BLaER1 treated with 17β-estradiol and CSF1 and Interleukin-3, amounts not matched to agents 10 nM and 100 nM (cell line): ENCODE data around the gene GAPDHS.

ENCODE experiments used
- H3K27ac ChIP-seq, 11 experiments: shearing (Covaris generic); formaldehyde crosslinking; 2 replicates each; pipeline ENCODE4 v1.8.1; 2022
- H3K27me3 ChIP-seq, 11 experiments: shearing (Covaris generic); formaldehyde crosslinking; 2 replicates each; pipeline ENCODE4 v1.8.1; 2022
- H3K36me3 ChIP-seq, 11 experiments: shearing (Covaris generic); formaldehyde crosslinking; 2 replicates each; pipeline ENCODE4 v1.8.1; 2022
- H3K4me1 ChIP-seq, 10 experiments: shearing (Covaris generic); formaldehyde crosslinking; 2 replicates each; pipeline ENCODE4 v1.8.1; 2022
- H3K4me2 ChIP-seq, 11 experiments: shearing (Covaris generic); formaldehyde crosslinking; 2 replicates each; pipeline ENCODE4 v1.8.1; 2022
- H3K4me3 ChIP-seq, 10 experiments: shearing (Covaris generic); formaldehyde crosslinking; 2 replicates each; pipeline ENCODE4 v1.8.1; 2022
- H3K9ac ChIP-seq, 11 experiments: shearing (Covaris generic); formaldehyde crosslinking; 2 replicates each; pipeline ENCODE4 v1.8.1; 2022
- H3K9me3 ChIP-seq, 11 experiments: shearing (Covaris generic); formaldehyde crosslinking; replicated peaks in 1 of 11; 2 replicates each; pipeline ENCODE4 v1.8.1; 2022
- H4K20me1 ChIP-seq, 11 experiments: shearing (Covaris generic); formaldehyde crosslinking; 2 replicates each; pipeline ENCODE4 v1.8.1; 2022
- Cebpa-rat ChIP-seq, 11 experiments: shearing (Covaris generic); IDR thresholded peaks; 2 replicates each; pipeline ENCODE4 v1.8.1; 2022

The GAPDHS gene

GRCh38 chr19:35508129-35508528, 25.1 kb upstream of the GAPDHS start:
- H3K4me3 ChIP-seq = no peak overlapping the region
- no peak overlapping the region for H3K4me2 ChIP-seq
- no peak for TF ChIP-seq Cebpa-rat (IDR thresholded peaks at IDR 0.05)

GRCh38 chr19:35509018-35509652, 24.1 kb upstream of the GAPDHS start:
- Histone ChIP-seq H3K4me3 (no peak overlapping the region), H3K9me3 (no peaks in the 10 kb centered on the region), H3K27ac (no peak overlapping the region), H3K4me2 (peak overlapping the region in 1 of 11 experiments; percentile 40; a peak in 1 of 22 replicates), H3K9ac (no peak overlapping the region), H4K20me1 (no peaks in the 10 kb centered on the region; a peak in 2 of 22 replicates), H3K36me3 (no peaks in the 10 kb centered on the region), H3K27me3 (peaks cover 43 to 76% (median 65%) of the 10 kb centered on the region in 11 experiments), H3K4me1 (peaks cover 6 to 15% (median 12%) of the 10 kb centered on the region in 10 experiments; a peak in 17 of 20 replicates)
- no peak for TF ChIP-seq Cebpa-rat (IDR thresholded peaks at IDR 0.05)

More at GRCh38 chr19:35508129-35508528, 25.1 kb upstream of the GAPDHS start:
- no peaks in the 10 kb centered on the region for H3K36me3 ChIP-seq
- no peaks in the 10 kb centered on the region; a peak in 2 of 22 replicates for H4K20me1 ChIP-seq
- no peak overlapping the region for H3K9ac ChIP-seq
- H3K27me3 ChIP-seq = peaks cover 43 to 76% (median 65%) of the 10 kb centered on the region in 11 experiments
- no peaks in the 10 kb centered on the region for H3K9me3 ChIP-seq
- H3K4me1 ChIP-seq = peaks cover 6 to 13% (median 11%) of the 10 kb centered on the region in 10 experiments; a peak in 17 of 20 replicates
- H3K27ac ChIP-seq = no peak overlapping the region

- Histone ChIP-seq H3K27me3 (peaks cover 43 to 78% (median 63%) of the 10 kb centered on the region in 11 experiments), H3K4me1 (peaks cover 6 to 20% (median 15%) of the 10 kb centered on the region in 10 experiments; a peak in 17 of 20 replicates), H3K27ac (no peak overlapping the region), H3K4me2 (peak overlapping the region; percentile 33 to 68 (median 54); a peak in 21 of 22 replicates), H4K20me1 (no peaks in the 10 kb centered on the region; a peak in 2 of 22 replicates), H3K9me3 (no peaks in the 10 kb centered on the region), H3K4me3 (peak overlapping the region in 4 of 10 experiments; percentile 4 to 23 (median 16); a peak in 3 of 20 replicates), H3K9ac (peak overlapping the region in 2 of 11 experiments; percentile 22; a peak in 1 of 22 replicates), H3K36me3 (no peaks in the 10 kb centered on the region)
- no peak for TF ChIP-seq Cebpa-rat (IDR thresholded peaks at IDR 0.05)
These were observed 23.2 kb upstream of the GAPDHS start for GRCh38 chr19:35509861-35510625.

GRCh38 chr19:35510626-35510964, 22.7 kb upstream of the GAPDHS start:
- TF ChIP-seq Cebpa-rat (IDR thresholded peaks at IDR 0.05) = no peak

GRCh38 chr19:35511337-35511736, 21.9 kb upstream of the GAPDHS start:
- peaks cover 6 to 20% (median 15%) of the 10 kb centered on the region in 10 experiments; a peak in 17 of 20 replicates for H3K4me1 ChIP-seq
- H4K20me1 ChIP-seq = no peaks in the 10 kb centered on the region; a peak in 2 of 22 replicates
- no peak for TF ChIP-seq Cebpa-rat (IDR thresholded peaks at IDR 0.05)
- no peaks in the 10 kb centered on the region for H3K9me3 ChIP-seq
- no peaks in the 10 kb centered on the region for H3K36me3 ChIP-seq
- H3K9ac ChIP-seq = no peak overlapping the region
- H3K27ac ChIP-seq = no peak overlapping the region
- H3K27me3 ChIP-seq = peaks cover 43 to 65% (median 54%) of the 10 kb centered on the region in 11 experiments
- H3K4me2 ChIP-seq = no peak overlapping the region
- H3K4me3 ChIP-seq = no peak overlapping the region

More at GRCh38 chr19:35510626-35510964, 22.7 kb upstream of the GAPDHS start:
- Histone ChIP-seq H3K27me3 (peaks cover 43 to 72% (median 59%) of the 10 kb centered on the region in 11 experiments), H3K4me3 (no peak overlapping the region), H3K4me2 (peak overlapping the region; percentile 33 to 68 (median 54); a peak in 18 of 22 replicates), H4K20me1 (no peaks in the 10 kb centered on the region; a peak in 2 of 22 replicates), H3K9me3 (no peaks in the 10 kb centered on the region), H3K27ac (no peak overlapping the region), H3K36me3 (no peaks in the 10 kb centered on the region), H3K4me1 (peaks cover 6 to 20% (median 15%) of the 10 kb centered on the region in 10 experiments; a peak in 17 of 20 replicates), H3K9ac (no peak overlapping the region)

GRCh38 chr19:35512831-35513627, 20.2 kb upstream of the GAPDHS start:
- peaks cover 30 to 48% (median 38%) of the 10 kb centered on the region in 11 experiments for H3K27me3 ChIP-seq
- H3K4me2 ChIP-seq = no peak overlapping the region
- H3K9ac ChIP-seq = no peak overlapping the region
- TF ChIP-seq Cebpa-rat (IDR thresholded peaks at IDR 0.05) = no peak
- no peaks in the 10 kb centered on the region; a peak in 2 of 22 replicates for H4K20me1 ChIP-seq
- no peak overlapping the region for H3K27ac ChIP-seq
- no peak overlapping the region for H3K4me3 ChIP-seq
- H3K36me3 ChIP-seq = no peaks in the 10 kb centered on the region
- H3K4me1 ChIP-seq = peaks cover 8 to 28% (median 17%) of the 10 kb centered on the region in 10 experiments; a peak in 18 of 20 replicates
- H3K9me3 ChIP-seq = no peaks in the 10 kb centered on the region

GRCh38 chr19:35513628-35514281, 19.5 kb upstream of the GAPDHS start, which contains the start of gene DMKN:
TSS of gene DMKN (minus strand) at chr19:35513649. CDS start at chr19:35513475, 174 bp downstream.
- Histone ChIP-seq H3K4me2 (peak within 1 kb of the TSS in 4 of 11 experiments; percentile 3 to 30 (median 14); a peak in 6 of 22 replicates), H3K4me1 (peaks cover 8 to 28% (median 17%) of the 10 kb centered on the region in 10 experiments; a peak in 18 of 20 replicates), H3K36me3 (no peaks in the 10 kb centered on the region), H3K9ac (no peak within 1 kb of the TSS), H3K27me3 (peaks cover 23 to 41% (median 30%) of the 10 kb centered on the region in 11 experiments), H4K20me1 (no peaks in the 10 kb centered on the region; a peak in 2 of 22 replicates), H3K9me3 (no peaks in the 10 kb centered on the region), H3K4me3 (no peak within 1 kb of the TSS), H3K27ac (no peak within 1 kb of the TSS)
- TF ChIP-seq Cebpa-rat (IDR thresholded peaks at IDR 0.05) = no peak

GRCh38 chr19:35514282-35514809, 18.9 kb upstream of the GAPDHS start:
- Histone ChIP-seq H3K9me3 (no peaks in the 10 kb centered on the region), H3K27ac (no peak overlapping the region), H3K4me2 (peak overlapping the region in 4 of 11 experiments; percentile 3 to 30 (median 14); a peak in 6 of 22 replicates), H3K4me3 (no peak overlapping the region), H4K20me1 (no peaks in the 10 kb centered on the region; a peak in 2 of 22 replicates), H3K27me3 (peaks cover 17 to 35% (median 24%) of the 10 kb centered on the region in 11 experiments), H3K4me1 (peaks cover 8 to 28% (median 17%) of the 10 kb centered on the region in 10 experiments; a peak in 18 of 20 replicates), H3K9ac (no peak overlapping the region), H3K36me3 (no peaks in the 10 kb centered on the region)
- TF ChIP-seq Cebpa-rat (IDR thresholded peaks at IDR 0.05) = no peak
